HL-60 (cell line): ENCODE measurements around the gene RBM12.

Source experiments
- DNase-seq, 2 experiments: peaks; one replicate each; pipeline ENCODE4 v3.0.0-alpha.2; 2010 to 2020; ENCODE audit warnings: low read depth in 1 of 2, low spot score in 1 of 2
- H3K27ac ChIP-seq: fragments of 250-450 bp; sonication (Bioruptor Pico); replicated peaks from 2 replicates; pipeline ENCODE4 v1.5.1; 2020; ENCODE audit warnings: mild to moderate bottlenecking, moderate library complexity
- H3K27me3 ChIP-seq: fragments of 250-450 bp; sonication (Bioruptor Pico); 2 replicates; pipeline ENCODE4 v1.5.1; 2021; ENCODE audit warnings: mild to moderate bottlenecking, moderate library complexity; ENCODE audit not compliant: insufficient read depth, poor library complexity, severe bottlenecking
- H3K4me3 ChIP-seq: replicated peaks from 2 replicates; pipeline ENCODE4 v1.5.1; 2011; ENCODE audit warnings: mild to moderate bottlenecking, control low read depth, low read length; ENCODE audit not compliant: insufficient read depth
- CTCF ChIP-seq: IDR thresholded peaks from one replicate; pipeline ENCODE4 v1.5.1; 2011; ENCODE audit warnings: low read length, control low read depth, inconsistent platforms; ENCODE audit not compliant: insufficient read depth
- GABPA ChIP-seq: IDR thresholded peaks from 2 replicates; pipeline ENCODE4 v1.6.1; 2012; ENCODE audit warnings: low read depth
- POLR2AphosphoS5 ChIP-seq: IDR thresholded peaks from 2 replicates; pipeline ENCODE4 v1.6.1; 2012; ENCODE audit warnings: low read depth
- REST ChIP-seq: IDR thresholded peaks from 2 replicates; pipeline ENCODE4 v1.6.1; 2012; ENCODE audit warnings: low read depth; ENCODE audit not compliant: insufficient replicate concordance
- SPI1 ChIP-seq: IDR thresholded peaks from 2 replicates; pipeline ENCODE4 v1.6.1; 2012; ENCODE audit warnings: low read depth, mild to moderate bottlenecking, borderline replicate concordance

The RBM12 gene

GRCh38 chr20:35619196-35620095 lies 45.3 kb downstream of the RBM12 start:
- H3K27ac ChIP-seq, result no peak overlapping the region
- no peak; the same call in 1 of the 2 replicates for TF ChIP-seq POLR2AphosphoS5
- no peak for TF ChIP-seq REST
- no peak for TF ChIP-seq SPI1
- no peak for TF ChIP-seq GABPA
- no peak for TF ChIP-seq CTCF
- H3K27me3 ChIP-seq, result no peaks in the 10 kb centered on the region
- DNase-seq, result no peak
- H3K4me3 ChIP-seq, result no peak overlapping the region

DNA sequence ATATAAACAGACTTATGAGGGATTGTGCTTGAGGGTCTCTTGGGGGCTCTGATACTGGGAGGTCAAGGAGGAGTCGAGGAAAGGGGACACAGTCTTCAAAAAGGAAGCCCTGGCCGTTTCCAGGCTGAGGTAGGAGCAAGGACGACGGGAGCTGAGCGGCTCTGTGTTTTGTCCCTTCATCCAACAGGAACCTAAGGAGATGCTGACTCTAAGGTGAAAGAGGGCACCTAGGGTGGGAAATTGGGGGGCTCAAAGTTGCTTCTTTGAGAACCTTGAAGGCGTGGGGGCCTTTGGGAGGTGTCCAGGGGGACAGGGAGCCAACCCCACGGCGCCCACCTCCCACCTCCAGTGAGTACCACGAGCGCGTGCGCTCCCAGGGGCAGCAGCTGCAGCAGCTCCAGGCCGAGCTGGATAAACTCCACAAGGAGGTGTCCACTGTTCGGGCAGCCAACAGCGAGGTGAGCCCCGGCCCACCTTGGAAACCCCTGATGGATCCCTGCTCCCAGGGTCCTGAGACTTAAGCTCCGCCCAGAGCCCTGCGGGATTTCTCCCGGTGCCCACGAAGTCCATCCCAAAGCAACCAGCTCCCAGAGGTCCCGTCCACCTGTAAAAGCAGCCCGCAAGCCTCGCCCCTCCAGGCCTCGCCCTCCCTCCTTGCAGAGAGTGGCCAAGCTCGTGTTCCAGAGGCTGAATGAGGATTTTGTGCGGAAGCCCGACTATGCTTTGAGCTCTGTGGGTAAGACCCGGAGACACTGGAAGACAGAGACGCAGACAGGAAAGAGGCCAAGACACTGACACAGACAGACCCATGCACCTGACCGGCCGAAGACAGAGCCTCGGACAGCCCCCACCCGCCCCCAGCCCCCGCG lies 46.2 kb downstream of the RBM12 start:
- TF ChIP-seq GABPA (no peak), SPI1 (no peak), REST (no peak), POLR2AphosphoS5 (no peak), CTCF (no peak)
- no peak for DNase-seq
- H3K4me3 ChIP-seq, result no peak overlapping the region
- no peak overlapping the region for H3K27ac ChIP-seq
- no peaks in the 10 kb centered on the region for H3K27me3 ChIP-seq

DNA sequence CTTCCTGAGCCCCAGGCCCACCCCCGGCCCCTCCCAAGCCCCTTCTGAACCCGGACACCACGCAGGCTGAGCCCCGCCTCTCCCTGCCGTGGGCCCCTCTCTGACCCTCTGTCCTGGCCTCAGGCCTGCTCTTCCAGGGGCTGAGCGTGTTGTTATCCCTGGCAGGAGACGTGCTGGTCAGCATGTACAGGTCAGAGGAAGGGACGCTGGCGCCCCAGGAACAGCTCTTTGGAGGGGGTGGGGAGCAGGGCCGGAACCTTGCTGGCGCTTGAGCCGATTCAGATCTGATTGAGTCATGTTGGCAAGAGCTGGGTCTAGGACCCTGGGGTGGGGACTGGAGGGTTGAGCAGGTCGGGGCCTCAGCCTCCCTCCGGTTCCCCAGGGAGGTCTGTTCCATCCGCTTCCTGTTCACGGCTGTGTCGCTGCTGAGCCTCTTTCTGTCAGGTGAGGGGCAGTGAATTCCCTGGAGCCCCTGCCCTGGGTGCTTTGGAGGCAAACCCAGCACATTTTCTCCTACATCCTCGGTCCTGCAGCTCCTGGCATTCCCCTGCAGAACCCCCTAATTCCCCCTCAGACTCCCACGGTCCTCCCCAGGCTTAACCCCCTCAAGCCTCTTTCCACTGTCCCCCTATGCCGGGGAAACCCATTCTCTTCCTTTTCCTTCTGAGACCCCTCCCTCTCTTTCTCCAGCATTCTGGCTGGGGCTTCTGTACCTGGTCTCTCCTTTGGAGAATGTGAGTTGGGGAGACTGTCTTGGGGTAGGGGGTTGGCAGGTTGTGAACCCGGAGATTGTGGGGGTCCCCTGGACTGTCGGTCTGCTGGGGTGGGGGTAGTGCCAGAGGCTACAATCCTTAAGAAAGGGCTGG lies 47.1 kb downstream of the RBM12 start:
- TF ChIP-seq GABPA, result no peak
- no peak for TF ChIP-seq POLR2AphosphoS5
- TF ChIP-seq SPI1, result no peak
- no peak for TF ChIP-seq REST
- TF ChIP-seq CTCF, result no peak
- Histone ChIP-seq H3K4me3 (peak overlapping the region; percentile 39), H3K27me3 (no peaks in the 10 kb centered on the region), H3K27ac (no peak overlapping the region)
- DNase-seq, result peak; percentile 54 to 62
